ENCODE measurements around the gene RXFP2. TPM values are rescaled to one million over a fixed set of nuclear protein-coding genes. Genes with fewer than 3 reads are reported as not detected.

The RXFP2 gene
- total and polyA plus RNA-seq, 2 of the 8 experiments (the other 6 are each of a cell fraction or from before 2014, with no cell fraction given), result not detected

DNA sequence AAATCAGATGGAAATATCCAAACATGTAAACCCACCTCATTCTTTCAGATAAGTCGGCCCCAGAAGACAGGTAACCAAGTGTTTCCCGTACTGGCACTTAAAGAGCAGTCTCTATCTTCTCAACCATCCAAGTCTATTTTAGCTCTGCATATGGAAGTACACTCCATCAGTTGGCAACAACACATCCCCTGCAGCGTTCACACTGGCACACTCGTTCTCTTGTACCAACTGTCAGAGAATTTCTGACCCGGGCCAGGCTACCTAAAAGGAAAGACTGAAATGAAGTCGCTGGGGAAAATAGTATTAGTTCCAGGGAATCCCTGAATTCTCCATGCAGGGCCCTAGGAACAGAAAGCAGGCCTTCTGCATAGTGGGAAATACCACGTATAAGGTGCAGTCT lies 109.3 kb downstream of the RXFP2 start:
- ChIA-PET POLR2A (ENCODE audit: partially characterized antibody) (no interaction called here), CTCF (ENCODE audit: partially characterized antibody) (no interaction called here)

More for the DNA sequence above, 109.3 kb downstream of the RXFP2 start:
- H3K14ac ChIP-seq (ENCODE audit: insufficient read length), result no peak overlapping the region
- peaks cover 3% of the 10 kb centered on the region; the same call in 1 of the 2 replicates for H3K23me2 ChIP-seq (ENCODE audit: low read depth, low read length)
- no peak overlapping the region for H2BK120ac ChIP-seq (replicated peaks; ENCODE audit: low read depth, low read length)
- H3K27me3 ChIP-seq (replicated peaks in 1 of 4; ENCODE audit: control insufficient read depth in 3 of 4, extremely low read depth in 1 of 4, insufficient read depth in 3 of 4, low read length in 3 of 4), result peaks cover 0 to 20% (median 14%) of the 10 kb centered on the region in 4 experiments; a peak in 6 of 7 replicates
- H3K27ac ChIP-seq (ENCODE audit: low read depth, low read length), result no peak overlapping the region
- no peak overlapping the region for H2AFZ ChIP-seq (ENCODE audit: low read length)
- no peaks in the 10 kb centered on the region for H3K79me2 ChIP-seq (ENCODE audit: control insufficient read depth in 1 of 2, insufficient read depth in 2 of 2, low read length in 2 of 2)
- H3K9ac ChIP-seq (replicated peaks in 1 of 4; ENCODE audit: extremely low read depth in 1 of 4, low read depth in 3 of 4, low read length in 3 of 4), result no peak overlapping the region
- TF ChIP-seq SP2 (IDR thresholded peaks at IDR 0.05; ENCODE audit: low read length) (no peak), CBX8 (IDR thresholded peaks at IDR 0.05; ENCODE audit: borderline replicate concordance, low read depth, low read length) (no peak), POLR2AphosphoS5 (IDR thresholded peaks at IDR 0.05; ENCODE audit: low read depth, low read length) (no peak), SIX5 (IDR thresholded peaks at IDR 0.05; ENCODE audit: low read depth, low read length) (no peak), EZH2 (IDR thresholded peaks at IDR 0.05; ENCODE audit: low read depth, low read length, severe bottlenecking) (no peak), JUN (IDR thresholded peaks at IDR 0.05; ENCODE audit: low read depth, low read length) (no peak), JUND (IDR thresholded peaks at IDR 0.05; ENCODE audit: low read length) (no peak), ZNF274 (IDR thresholded peaks at IDR 0.05; ENCODE audit: borderline replicate concordance, extremely low read depth, low read length) (no peak)
- no peak overlapping the region for H3K4ac ChIP-seq (replicated peaks; ENCODE audit: insufficient read length, low read depth, low read length)
- H3K4me3 ChIP-seq (ENCODE audit: extremely low read depth in 1 of 4, insufficient read depth in 2 of 4, low read depth in 3 of 4, low read length in 4 of 4), result no peak overlapping the region
- no peak overlapping the region for H2BK20ac ChIP-seq (ENCODE audit: low read length)
- H4K8ac ChIP-seq (ENCODE audit: extremely low read depth, insufficient read depth, low read length), result no peak overlapping the region
- WGBS, 2 experiments (ENCODE audit: extremely low coverage in 1 of 2, insufficient coverage in 1 of 2, insufficient read length in 1 of 2, insufficient replicate concordance in 2 of 2, low coverage in 1 of 2, low lambda C conversion rate in 2 of 2, missing lambda C conversion rate in 1 of 2), result 83% methylated on average over 7 of the region's 7 CpGs; no CpG with 5 or more reads in 1 of the 2 experiments
- H3K23ac ChIP-seq (ENCODE audit: insufficient read length), result no peak overlapping the region
- DNase-seq (ENCODE audit: low read depth in 1 of 2, low spot score in 2 of 2) (no peak), FAIRE-seq (no peak)
- H2AK5ac ChIP-seq (ENCODE audit: low read depth, low read length), result no peak overlapping the region
- no peaks in the 10 kb centered on the region for H3K9me3 ChIP-seq (ENCODE audit: insufficient read depth in 2 of 2, low read depth in 1 of 2, low read length in 1 of 2)
- H3K4me1 ChIP-seq (replicated peaks in 1 of 4; ENCODE audit: control insufficient read depth in 3 of 4, insufficient read depth in 4 of 4, low read length in 3 of 4), result no peaks in the 10 kb centered on the region
- no peak overlapping the region for H3K18ac ChIP-seq (ENCODE audit: extremely low read depth, low read length)
- no peak overlapping the region for H3K56ac ChIP-seq (replicated peaks; ENCODE audit: insufficient read length, low read depth, low read length)
- H4K91ac ChIP-seq (replicated peaks; ENCODE audit: insufficient read length, low read length), result no peak overlapping the region
- H3K79me1 ChIP-seq (ENCODE audit: low read depth, low read length), result no peaks in the 10 kb centered on the region; the same call in 1 of the 2 replicates
- no peaks in the 10 kb centered on the region for H4K20me1 ChIP-seq (replicated peaks in 1 of 2; ENCODE audit: control insufficient read depth in 1 of 2, insufficient read depth in 2 of 2, low read length in 2 of 2)
- H3K4me2 ChIP-seq (ENCODE audit: insufficient read depth in 1 of 2, low read depth in 2 of 2, low read length in 2 of 2), result no peak overlapping the region
- H2BK5ac ChIP-seq (ENCODE audit: low read depth, low read length), result no peak overlapping the region
- no peak overlapping the region for H2BK12ac ChIP-seq (ENCODE audit: low read depth, low read length)
- H3K36me3 ChIP-seq (ENCODE audit: control insufficient read depth in 2 of 4, insufficient read depth in 4 of 4, low read length in 3 of 4), result no peaks in the 10 kb centered on the region
- no peak overlapping the region for H2BK15ac ChIP-seq (ENCODE audit: low read length)
- H4K5ac ChIP-seq (ENCODE audit: insufficient read length, low read depth, low read length), result no peak overlapping the region
